GM19025 (cell line): Measurements from ENCODE around the gene HNRNPC.
"Not testable (repeated sequence)": the region's sequence is repeated elsewhere in the genome, so short reads cannot be mapped to it uniquely, and the experiment has no call there.

Experiments
- ATAC-seq: cut with Tn5 transposase; IDR thresholded peaks from one replicate; pipeline ENCODE4 v1.9.1; 2021; ENCODE audit warnings: mild to moderate bottlenecking, low read depth, moderate library complexity; ENCODE audit not compliant: unreplicated experiment

HNRNPC gene

GRCh38 chr14:21275261-21275858 is 6.1 kb upstream of the HNRNPC start:
- no peak for ATAC-seq

GRCh38 chr14:21272661-21273060 is 3.4 kb upstream of the HNRNPC start:
- ATAC-seq, result not testable (repeated sequence)

DNA sequence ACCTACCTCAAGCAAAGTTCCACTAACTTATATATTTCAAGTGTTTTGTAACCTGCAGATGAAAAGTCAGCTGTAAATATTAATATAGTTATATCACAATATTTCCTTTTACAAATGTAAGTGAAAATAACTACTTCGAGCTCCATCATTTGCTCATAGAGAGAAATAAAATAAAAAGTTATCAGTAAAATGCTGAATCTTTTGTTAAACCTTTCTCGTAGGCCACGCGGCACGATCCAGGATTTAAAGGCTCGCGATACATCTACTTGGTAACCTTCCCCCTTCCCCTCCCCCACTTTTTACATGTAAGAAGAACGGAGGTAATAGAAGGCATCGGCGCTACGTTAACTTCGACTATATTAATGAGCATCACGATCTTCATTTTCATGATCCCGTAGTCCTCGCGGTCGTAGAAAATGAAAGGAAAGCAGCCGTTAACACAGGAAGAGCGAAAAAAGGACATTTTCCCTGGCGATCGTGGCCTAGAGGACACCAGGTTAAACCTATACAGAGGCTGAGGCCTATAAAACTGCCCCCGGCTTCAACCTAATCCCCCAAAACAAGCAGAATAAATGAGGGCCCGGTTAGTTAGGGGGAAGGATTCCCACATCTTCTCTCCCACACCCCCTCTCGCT is 508 bp downstream of the HNRNPC start:
- no peak for ATAC-seq

DNA sequence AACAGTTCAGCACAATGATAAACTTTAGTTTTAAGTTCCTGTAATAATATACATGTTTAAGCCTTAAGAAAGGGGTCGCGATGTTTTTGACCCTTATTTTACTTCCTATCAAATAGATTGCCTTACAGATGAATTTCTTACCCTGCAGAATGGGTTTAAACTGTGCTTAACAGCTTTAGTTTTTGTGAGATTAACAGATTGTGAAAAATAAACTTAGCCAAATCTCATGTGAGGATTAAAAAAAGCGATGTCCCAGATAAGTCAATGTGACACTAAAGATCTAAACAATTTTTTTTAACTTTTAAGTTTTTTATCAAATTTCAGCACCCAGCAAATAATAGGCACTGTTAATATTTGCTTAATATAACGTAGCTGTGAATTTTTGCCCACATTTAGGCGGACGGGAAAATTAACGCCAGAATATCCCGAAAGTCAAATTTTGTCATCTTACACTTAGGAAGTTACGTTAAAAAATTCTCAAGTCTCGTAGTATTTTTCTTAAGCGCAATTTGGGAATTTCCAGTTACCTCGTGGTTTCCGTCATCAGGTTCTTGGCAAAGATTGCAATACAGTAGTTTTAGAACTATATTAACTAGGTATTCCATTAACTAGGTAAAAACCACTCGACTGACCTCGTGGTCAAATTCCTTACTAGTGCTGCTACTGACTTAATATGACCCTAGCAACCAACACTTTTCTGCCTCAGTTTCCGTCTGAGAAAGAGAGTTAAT is 1.2 kb downstream of the HNRNPC start:
- ATAC-seq, result no peak

GRCh38 chr14:21267431-21267845 is 1.8 kb downstream of the HNRNPC start:
- ATAC-seq, result no peak

DNA sequence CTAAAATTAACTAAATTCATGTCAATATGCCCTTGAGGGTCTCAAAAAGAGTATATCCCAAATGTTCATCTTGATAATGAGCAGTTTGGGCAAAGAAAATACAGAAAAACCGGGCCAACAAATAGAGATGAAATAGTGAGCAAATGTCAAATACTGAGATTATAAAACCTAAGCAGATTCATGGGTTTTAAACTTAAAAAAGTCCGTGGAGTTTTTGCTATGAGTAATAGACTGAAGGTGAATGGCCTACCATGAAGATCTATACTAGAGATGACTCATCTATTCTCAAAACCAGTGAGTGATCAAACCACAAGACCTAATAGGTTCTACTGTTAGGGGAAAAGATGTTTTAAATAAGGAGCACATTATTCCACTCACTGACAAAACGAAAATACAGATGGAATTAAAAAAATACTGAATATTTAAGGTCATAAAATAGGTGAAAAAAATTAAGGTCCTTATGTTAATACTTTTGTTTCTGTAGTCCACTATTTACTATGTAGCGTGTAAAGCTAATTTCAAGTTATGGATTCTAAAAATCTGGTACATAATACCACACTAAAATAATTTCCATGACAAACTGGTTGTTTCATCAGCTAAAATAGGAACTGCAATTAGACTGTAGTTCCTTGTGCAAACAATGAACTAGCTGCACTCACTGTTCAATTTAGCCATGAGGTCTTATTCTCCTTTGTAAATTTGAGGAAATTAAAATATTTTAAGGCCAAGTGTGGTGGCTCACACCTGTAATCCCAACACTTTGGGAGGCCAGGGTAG is 5.0 kb downstream of the HNRNPC start:
- peak; percentile 58 for ATAC-seq

DNA sequence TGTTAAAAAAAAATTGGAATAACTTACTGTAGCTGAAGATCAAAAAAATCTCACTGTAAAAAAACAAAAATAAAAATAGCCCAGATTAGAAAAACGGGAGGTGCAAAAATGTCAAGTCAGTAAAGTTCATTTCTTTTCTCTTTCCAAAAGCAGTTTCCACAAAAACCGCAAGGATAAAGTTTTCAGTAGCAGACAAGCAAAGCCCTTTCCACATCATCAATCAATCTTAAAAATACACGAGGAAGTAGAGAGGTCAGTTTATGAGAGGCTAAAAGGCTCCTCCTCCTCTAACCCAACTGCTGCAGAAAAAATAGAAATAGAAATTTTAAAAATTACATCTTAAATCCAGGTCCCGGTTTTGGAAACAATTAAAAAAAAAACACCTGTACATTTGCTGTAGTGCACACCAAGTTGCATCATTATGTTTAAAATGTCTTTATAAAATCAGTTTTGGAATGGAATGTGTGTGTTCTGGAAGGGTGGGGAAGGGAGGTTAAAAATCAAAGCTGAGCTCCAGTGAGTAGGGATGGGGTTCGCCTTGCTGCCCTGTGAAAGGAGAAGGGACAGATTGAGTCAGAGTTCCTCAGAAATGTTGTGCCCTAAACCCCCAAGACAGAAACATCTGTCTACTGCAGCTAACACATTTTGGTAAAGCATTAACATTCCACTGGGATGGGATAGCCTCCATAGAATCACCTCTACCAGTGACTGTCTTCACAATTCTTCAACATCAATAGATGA is 5.8 kb downstream of the HNRNPC start:
- no peak for ATAC-seq

DNA sequence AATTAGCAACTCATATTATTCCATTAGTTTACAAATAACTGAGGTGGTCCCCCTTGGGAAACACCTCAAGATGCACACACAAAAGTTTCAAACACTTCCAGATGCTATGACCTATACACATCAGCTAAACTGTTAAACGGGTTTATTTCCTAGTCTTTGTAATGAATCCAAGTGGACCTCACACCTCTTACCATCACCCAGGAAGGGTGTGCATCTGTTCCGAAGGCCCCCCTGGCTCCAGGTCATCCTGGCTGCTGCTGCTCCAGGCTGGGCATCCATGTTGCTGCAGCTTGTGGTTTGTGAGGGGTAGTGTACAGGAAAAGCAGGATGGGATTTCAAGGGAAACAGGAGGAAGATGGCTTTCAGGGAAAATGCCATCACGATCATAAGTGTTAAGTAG is 6.8 kb downstream of the HNRNPC start:
- no peak for ATAC-seq

DNA sequence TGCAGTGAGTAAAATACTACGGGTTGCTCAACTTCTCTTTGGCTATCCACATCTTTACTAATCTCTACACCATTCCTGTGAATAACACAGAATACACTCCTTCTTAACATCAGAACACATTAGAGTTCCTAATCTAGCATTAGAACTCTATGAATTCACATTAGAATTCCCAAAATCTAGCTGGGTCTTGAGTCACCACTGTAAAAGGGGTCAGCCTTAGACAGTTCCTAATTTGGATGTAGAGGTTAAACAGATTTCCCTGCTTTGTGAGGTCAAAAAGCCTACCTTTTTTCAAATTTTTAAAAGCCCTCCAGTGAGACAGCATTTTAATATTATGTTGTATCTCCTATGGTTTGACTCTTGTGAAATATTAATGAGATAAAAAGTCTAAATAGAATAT is 7.4 kb downstream of the HNRNPC start:
- ATAC-seq, result no peak

DNA sequence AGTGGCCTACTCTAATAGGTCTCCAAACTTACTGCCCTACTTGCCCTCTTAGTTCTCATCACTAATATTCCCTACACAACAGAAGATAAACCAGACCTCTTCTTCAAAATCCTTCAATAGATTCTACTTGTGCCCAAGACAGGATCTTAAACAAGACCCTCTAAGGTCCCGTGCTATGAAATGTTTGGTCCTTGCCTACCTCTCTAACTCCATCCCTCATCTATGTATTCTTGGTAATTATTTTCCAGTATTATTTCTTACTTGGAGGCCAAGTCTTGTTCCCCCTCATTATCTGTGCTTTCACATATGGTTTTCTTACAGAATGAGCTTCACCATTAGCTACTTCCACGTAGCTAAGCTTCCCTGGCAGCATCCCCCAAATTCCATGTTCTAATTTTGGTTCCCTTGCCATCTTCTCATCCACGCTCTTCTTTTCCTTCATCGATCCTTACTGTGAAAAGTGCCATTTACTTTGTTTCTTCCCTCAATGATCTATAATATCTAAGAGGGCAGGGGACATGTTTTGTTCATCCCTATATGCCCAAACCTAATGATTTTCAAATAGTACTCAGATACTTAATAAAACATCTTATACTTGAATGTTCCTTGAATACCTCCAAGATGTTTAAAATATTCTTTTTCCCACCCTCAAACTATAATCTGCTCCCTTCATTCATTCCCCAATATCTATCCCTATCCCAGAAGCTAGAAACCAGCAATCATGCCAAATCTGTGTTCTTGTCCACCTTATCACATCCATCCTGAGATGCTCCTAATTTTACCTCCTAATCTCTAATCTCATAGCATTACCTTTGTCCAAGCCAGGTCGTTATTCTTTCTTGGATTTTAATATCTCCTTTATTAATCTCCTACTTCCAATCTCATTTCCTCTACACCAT is 10.1 kb downstream of the HNRNPC start:
- no peak for ATAC-seq

- ATAC-seq, result no peak
These were observed 11.0 kb downstream of the HNRNPC start for GRCh38 chr14:21258005-21258888.

DNA sequence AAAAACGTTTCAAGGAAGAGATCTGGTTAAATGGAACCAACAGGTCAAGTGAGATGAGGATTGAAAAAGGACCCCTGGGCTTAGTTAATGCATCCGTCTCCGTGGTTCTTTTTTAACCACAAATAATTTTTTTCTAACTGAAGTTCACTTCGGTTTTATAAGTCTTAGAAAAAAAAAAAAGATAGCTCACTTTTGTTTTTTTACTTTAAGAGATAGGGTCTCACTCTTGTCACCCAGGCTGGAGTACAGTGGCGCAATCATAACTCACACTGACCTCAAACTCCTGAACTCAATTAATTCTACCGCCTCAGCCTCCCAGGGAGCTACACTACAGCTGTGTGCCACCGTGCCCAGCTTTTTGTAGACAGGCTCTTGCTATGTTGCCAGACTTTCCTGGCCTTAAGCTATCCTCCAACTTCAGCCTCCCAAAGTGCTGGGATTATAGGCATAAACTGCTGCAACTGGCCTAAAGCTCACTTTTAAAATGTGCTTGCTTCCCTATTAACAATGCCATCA is 11.8 kb downstream of the HNRNPC start:
- ATAC-seq, result no peak

DNA sequence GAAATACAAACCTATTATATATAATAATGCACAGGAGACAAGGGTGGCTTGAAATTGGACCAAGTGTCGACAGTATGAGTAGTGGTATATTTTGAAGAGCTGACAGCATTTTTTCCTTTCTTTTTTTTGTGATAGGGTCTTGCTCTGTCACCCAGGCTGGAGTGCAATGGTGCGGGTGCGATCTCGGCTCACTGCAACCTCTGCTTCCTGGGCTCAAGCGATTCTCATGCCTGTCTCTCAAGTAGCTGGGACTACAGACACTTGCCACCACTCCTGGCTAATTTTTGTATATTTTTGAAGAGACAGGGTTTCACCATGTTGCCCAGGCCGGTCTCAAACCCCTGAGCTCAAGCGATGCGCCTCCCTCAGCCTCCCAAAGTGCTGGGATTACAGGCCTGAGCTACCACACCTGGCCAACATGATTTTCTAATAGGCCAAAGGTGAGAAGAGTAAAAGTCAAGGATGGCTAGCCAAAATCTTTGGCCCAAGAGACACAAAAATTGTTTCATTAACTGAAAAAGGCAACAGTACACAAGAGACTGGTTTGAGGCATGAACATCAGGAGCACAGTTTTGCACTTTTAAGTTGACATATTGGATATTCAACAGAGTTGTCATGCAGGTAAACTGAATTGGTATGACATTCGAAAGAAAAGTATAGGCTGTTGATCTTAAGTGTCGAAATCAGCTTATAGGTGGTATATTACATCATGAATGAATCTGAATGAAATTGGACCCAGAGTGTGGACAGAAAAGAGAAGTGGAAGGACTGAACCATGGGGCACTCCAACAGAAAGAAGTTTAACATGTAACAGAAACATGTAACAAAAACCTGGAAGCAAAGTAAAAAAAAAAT is 12.5 kb downstream of the HNRNPC start:
- ATAC-seq, result no peak

DNA sequence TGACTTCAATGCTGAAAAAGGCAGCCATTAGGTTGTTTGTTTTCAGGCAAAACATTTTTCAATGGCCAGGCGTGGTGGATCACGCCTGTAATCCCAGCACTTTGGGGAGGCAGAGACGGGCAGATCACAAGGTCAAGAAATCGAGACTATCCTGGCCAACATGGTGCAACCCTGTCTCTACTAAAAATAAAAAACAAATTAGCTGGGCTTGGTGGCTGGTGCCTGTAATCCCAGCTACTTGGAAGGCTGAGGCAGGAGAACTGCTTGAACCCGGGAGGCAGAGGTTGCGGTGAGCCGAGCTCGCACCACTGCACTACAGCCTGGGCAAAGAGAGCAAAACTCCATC is 13.2 kb downstream of the HNRNPC start:
- not testable (repeated sequence) for ATAC-seq

GRCh38 chr14:21255385-21256101 is 13.7 kb downstream of the HNRNPC start:
- ATAC-seq, result no peak

DNA sequence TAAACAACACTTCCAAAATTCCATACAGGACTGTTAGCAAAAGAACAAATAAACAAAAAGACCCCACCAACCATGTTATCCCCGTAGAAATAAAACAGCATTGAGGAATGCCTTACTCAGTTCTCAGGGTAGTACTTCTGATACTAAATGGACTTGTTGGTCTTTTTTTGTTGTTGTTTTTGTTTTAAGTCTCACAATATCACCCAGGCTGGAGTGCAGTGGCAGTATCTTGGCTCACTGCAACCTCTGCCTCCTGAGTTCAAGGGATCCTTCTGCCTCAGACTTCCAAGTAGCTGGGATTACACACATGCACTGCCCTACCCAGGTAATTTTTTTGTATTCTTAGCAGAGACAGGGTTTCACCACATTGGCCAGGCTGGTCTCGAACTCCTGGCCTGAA is 17.1 kb downstream of the HNRNPC start:
- no peak for ATAC-seq

- no peak for ATAC-seq
These were observed 18.0 kb downstream of the HNRNPC start for GRCh38 chr14:21251215-21251614.
